Parathyroid adenoma (tissue), 2 donors: ENCODE measurements around the gene MTARC2.
A peak's percentile ranks its signal among the peaks of the same experiment; 100 is the strongest.

ENCODE experiments used
- H2AFZ ChIP-seq: fragments of 300-600 bp; sonication (generic); one replicate; pipeline ENCODE4 v1.7.0; 2017; ENCODE audit warnings: antibody characterized with exemption, mild to moderate bottlenecking
- H3K27ac ChIP-seq: fragments of 300-600 bp; sonication (generic); one replicate; pipeline ENCODE4 v1.7.0; 2017
- H3K27me3 ChIP-seq: fragments of 300-600 bp; sonication (generic); one replicate; pipeline ENCODE4 v1.7.0; 2017; ENCODE audit warnings: low read length; ENCODE audit not compliant: control insufficient read depth, insufficient read depth
- H3K36me3 ChIP-seq: fragments of 300-600 bp; sonication (generic); one replicate; pipeline ENCODE4 v1.7.0; 2017; ENCODE audit warnings: low read length; ENCODE audit not compliant: control insufficient read depth, insufficient read depth
- H3K4me1 ChIP-seq: fragments of 300-600 bp; sonication (generic); one replicate; pipeline ENCODE4 v1.7.0; 2017; ENCODE audit warnings: control low read depth
- H3K4me2 ChIP-seq: fragments of 300-600 bp; sonication (generic); one replicate; pipeline ENCODE4 v1.7.0; 2017; ENCODE audit warnings: low read length
- H3K4me3 ChIP-seq: fragments of 300-600 bp; sonication (generic); one replicate; pipeline ENCODE4 v1.7.0; 2017; ENCODE audit warnings: low read depth, low read length
- H3K79me2 ChIP-seq: fragments of 300-600 bp; sonication (generic); one replicate; pipeline ENCODE4 v1.7.0; 2017; ENCODE audit warnings: control low read depth
- H3K9ac ChIP-seq: fragments of 300-600 bp; sonication (generic); one replicate; pipeline ENCODE4 v1.7.0; 2017; ENCODE audit warnings: mild to moderate bottlenecking
- H3K9me3 ChIP-seq: fragments of 300-600 bp; sonication (generic); one replicate; pipeline ENCODE4 v1.7.0; 2017; ENCODE audit warnings: low read length; ENCODE audit not compliant: control insufficient read depth
- CTCF ChIP-seq: fragments of 300-600 bp; sonication (generic); IDR thresholded peaks from one replicate; pipeline ENCODE4 v1.7.0; 2017; ENCODE audit warnings: antibody characterized with exemption, mild to moderate bottlenecking
- donor health status: primary hyperparathyroidism.

The MTARC2 gene

GRCh38 chr1:220761688-220762427 is 13.7 kb downstream of the MTARC2 start:
- peak overlapping the region; percentile 49 for H3K27ac ChIP-seq
- no peak overlapping the region for H2AFZ ChIP-seq
- H3K79me2 ChIP-seq: peaks cover 6% of the 10 kb centered on the region
- H3K27me3 ChIP-seq: no peaks in the 10 kb centered on the region
- H3K4me3 ChIP-seq: no peak overlapping the region
- no peak for TF ChIP-seq CTCF
- no peak overlapping the region for H3K9ac ChIP-seq
- H3K4me1 ChIP-seq: peaks cover 52% of the 10 kb centered on the region
- no peaks in the 10 kb centered on the region for H3K9me3 ChIP-seq
- no peaks in the 10 kb centered on the region for H3K36me3 ChIP-seq
- no peak overlapping the region for H3K4me2 ChIP-seq

GRCh38 chr1:220764757-220765156 is 16.6 kb downstream of the MTARC2 start:
- Histone ChIP-seq H2AFZ (no peak overlapping the region), H3K36me3 (no peaks in the 10 kb centered on the region), H3K4me2 (no peak overlapping the region), H3K4me3 (no peak overlapping the region), H3K27ac (peak overlapping the region; percentile 60), H3K27me3 (no peaks in the 10 kb centered on the region), H3K4me1 (peaks cover 37% of the 10 kb centered on the region), H3K79me2 (peaks cover 6% of the 10 kb centered on the region), H3K9ac (no peak overlapping the region), H3K9me3 (no peaks in the 10 kb centered on the region)
- TF ChIP-seq CTCF: no peak

GRCh38 chr1:220767312-220768125 is 19.4 kb downstream of the MTARC2 start:
- Histone ChIP-seq H3K4me2 (no peak overlapping the region), H3K36me3 (no peaks in the 10 kb centered on the region), H3K79me2 (no peaks in the 10 kb centered on the region), H3K4me1 (peaks cover 22% of the 10 kb centered on the region), H3K4me3 (no peak overlapping the region), H2AFZ (no peak overlapping the region), H3K9ac (no peak overlapping the region), H3K27ac (peak overlapping the region; percentile 49), H3K9me3 (no peaks in the 10 kb centered on the region), H3K27me3 (no peaks in the 10 kb centered on the region)
- TF ChIP-seq CTCF: no peak

- Histone ChIP-seq H3K36me3 (no peaks in the 10 kb centered on the region), H3K27ac (peak overlapping the region; percentile 49)
Observed at GRCh38 chr1:220768126-220768601, 20.0 kb downstream of the MTARC2 start.

More at GRCh38 chr1:220768126-220768601, 20.0 kb downstream of the MTARC2 start:
- no peaks in the 10 kb centered on the region for H3K27me3 ChIP-seq
- H3K79me2 ChIP-seq: peaks cover under 1% of the 10 kb centered on the region
- H3K4me2 ChIP-seq: no peak overlapping the region
- no peak overlapping the region for H3K9ac ChIP-seq
- H3K4me1 ChIP-seq: peaks cover 18% of the 10 kb centered on the region
- H3K4me3 ChIP-seq: no peak overlapping the region
- H2AFZ ChIP-seq: no peak overlapping the region
- TF ChIP-seq CTCF: no peak
- no peaks in the 10 kb centered on the region for H3K9me3 ChIP-seq
